Measurements from ENCODE around the gene R3HCC1L.
"Not testable (repeated sequence)": the region's sequence is repeated elsewhere in the genome, so short reads cannot be mapped to it uniquely, and the experiment has no call there.

The R3HCC1L gene

GRCh38 chr10:98134117-98134430 is 383 bp upstream of the R3HCC1L start:
- TF ChIP-seq ZC3H10 (CRISPR knock-in tag; IDR thresholded peaks at IDR 0.05) (no peak), PPARA (CRISPR knock-in tag; IDR thresholded peaks at IDR 0.05; ENCODE audit: borderline replicate concordance) (no peak), ESRRG (CRISPR knock-in tag; IDR thresholded peaks at IDR 0.05) (no peak), PATZ1 (CRISPR knock-in tag; IDR thresholded peaks at IDR 0.05; ENCODE audit: borderline replicate concordance) (no peak), OSR1 (CRISPR knock-in tag; IDR thresholded peaks at IDR 0.05) (no peak), TSHZ2 (CRISPR knock-in tag; IDR thresholded peaks at IDR 0.05) (no peak), SNAI2 (CRISPR knock-in tag; IDR thresholded peaks at IDR 0.05) (no peak), CSDC2 (CRISPR knock-in tag; IDR thresholded peaks at IDR 0.05) (no peak), GLIS3 (CRISPR knock-in tag; IDR thresholded peaks at IDR 0.05) (no peak), ZNF8 (CRISPR knock-in tag; IDR thresholded peaks at IDR 0.05) (no peak), CSRNP3 (CRISPR knock-in tag; IDR thresholded peaks at IDR 0.05) (no peak)
- TF ChIP-seq, protein P1, sequence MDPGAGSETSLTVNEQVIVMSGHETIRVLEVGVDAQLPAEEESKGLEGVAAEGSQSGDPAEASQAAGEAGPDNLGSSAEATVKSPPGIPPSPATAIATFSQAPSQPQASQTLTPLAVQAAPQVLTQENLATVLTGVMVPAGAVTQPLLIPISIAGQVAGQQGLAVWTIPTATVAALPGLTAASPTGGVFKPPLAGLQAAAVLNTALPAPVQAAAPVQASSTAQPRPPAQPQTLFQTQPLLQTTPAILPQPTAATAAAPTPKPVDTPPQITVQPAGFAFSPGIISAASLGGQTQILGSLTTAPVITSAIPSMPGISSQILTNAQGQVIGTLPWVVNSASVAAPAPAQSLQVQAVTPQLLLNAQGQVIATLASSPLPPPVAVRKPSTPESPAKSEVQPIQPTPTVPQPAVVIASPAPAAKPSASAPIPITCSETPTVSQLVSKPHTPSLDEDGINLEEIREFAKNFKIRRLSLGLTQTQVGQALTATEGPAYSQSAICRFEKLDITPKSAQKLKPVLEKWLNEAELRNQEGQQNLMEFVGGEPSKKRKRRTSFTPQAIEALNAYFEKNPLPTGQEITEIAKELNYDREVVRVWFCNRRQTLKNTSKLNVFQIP (CRISPR knock-in tag; IDR thresholded peaks at IDR 0.05; ENCODE audit: borderline replicate concordance, low read depth), result no peak
- no peak for ATAC-seq

GRCh38 chr10:98135222-98135899 is 904 bp downstream of the R3HCC1L start:
- no peak for ATAC-seq
- TF ChIP-seq TSHZ2 (CRISPR knock-in tag; IDR thresholded peaks at IDR 0.05) (no peak), PPARA (CRISPR knock-in tag; IDR thresholded peaks at IDR 0.05; ENCODE audit: borderline replicate concordance) (no peak), RARB (CRISPR knock-in tag; IDR thresholded peaks at IDR 0.05) (no peak), SNAI2 (CRISPR knock-in tag; IDR thresholded peaks at IDR 0.05) (no peak), OSR1 (CRISPR knock-in tag; IDR thresholded peaks at IDR 0.05) (no peak), TOX (CRISPR knock-in tag; IDR thresholded peaks at IDR 0.05; ENCODE audit: borderline replicate concordance) (no peak), ARNTL (CRISPR knock-in tag; IDR thresholded peaks at IDR 0.05; ENCODE audit: borderline replicate concordance, low read depth) (no peak), ZNF8 (CRISPR knock-in tag; IDR thresholded peaks at IDR 0.05) (no peak), ZFP30 (CRISPR knock-in tag; IDR thresholded peaks at IDR 0.05) (no peak), ZFP3 (CRISPR knock-in tag; IDR thresholded peaks at IDR 0.05) (no peak), ZNF565 (CRISPR knock-in tag; conservative IDR thresholded peaks at IDR 0.05; ENCODE audit: low read depth) (no peak), CSDC2 (CRISPR knock-in tag; IDR thresholded peaks at IDR 0.05) (no peak), TCF4 (CRISPR knock-in tag; IDR thresholded peaks at IDR 0.05; ENCODE audit: borderline replicate concordance) (no peak), PATZ1 (CRISPR knock-in tag; IDR thresholded peaks at IDR 0.05; ENCODE audit: borderline replicate concordance) (no peak), BACH2 (CRISPR knock-in tag; IDR thresholded peaks at IDR 0.05; ENCODE audit: borderline replicate concordance) (no peak), ISL1 (CRISPR knock-in tag; IDR thresholded peaks at IDR 0.05) (no peak), GLIS3 (CRISPR knock-in tag; IDR thresholded peaks at IDR 0.05) (no peak)
- TF ChIP-seq, protein P1 (CRISPR knock-in tag; IDR thresholded peaks at IDR 0.05; ENCODE audit: borderline replicate concordance, low read depth), result no peak
- TF ChIP-seq, protein P2, sequence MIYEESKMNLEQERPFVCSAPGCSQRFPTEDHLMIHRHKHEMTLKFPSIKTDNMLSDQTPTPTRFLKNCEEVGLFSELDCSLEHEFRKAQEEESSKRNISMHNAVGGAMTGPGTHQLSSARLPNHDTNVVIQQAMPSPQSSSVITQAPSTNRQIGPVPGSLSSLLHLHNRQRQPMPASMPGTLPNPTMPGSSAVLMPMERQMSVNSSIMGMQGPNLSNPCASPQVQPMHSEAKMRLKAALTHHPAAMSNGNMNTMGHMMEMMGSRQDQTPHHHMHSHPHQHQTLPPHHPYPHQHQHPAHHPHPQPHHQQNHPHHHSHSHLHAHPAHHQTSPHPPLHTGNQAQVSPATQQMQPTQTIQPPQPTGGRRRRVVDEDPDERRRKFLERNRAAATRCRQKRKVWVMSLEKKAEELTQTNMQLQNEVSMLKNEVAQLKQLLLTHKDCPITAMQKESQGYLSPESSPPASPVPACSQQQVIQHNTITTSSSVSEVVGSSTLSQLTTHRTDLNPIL (CRISPR knock-in tag; IDR thresholded peaks at IDR 0.05; ENCODE audit: low read depth), result no peak

- not testable (repeated sequence) for ATAC-seq
These were observed 2.3 kb downstream of the R3HCC1L start for GRCh38 chr10:98136775-98137174.
